KBM-7 (cell line): Measurements from ENCODE around the gene AFMID.

Source experiments
- DNase-seq: peaks from one replicate; pipeline ENCODE4 v3.0.0-alpha.2; 2015
- in situ Hi-C: fragments of 300-500 bp; cut with MboI; formaldehyde crosslinking; loops from 2 replicates; pipeline ENCODE4 v1.14.3; 2020; ENCODE audit warnings: low sequenced_read_pairs, low pct_unique_long_range_greater_than_20kb, mixed read lengths

Gene AFMID

DNA sequence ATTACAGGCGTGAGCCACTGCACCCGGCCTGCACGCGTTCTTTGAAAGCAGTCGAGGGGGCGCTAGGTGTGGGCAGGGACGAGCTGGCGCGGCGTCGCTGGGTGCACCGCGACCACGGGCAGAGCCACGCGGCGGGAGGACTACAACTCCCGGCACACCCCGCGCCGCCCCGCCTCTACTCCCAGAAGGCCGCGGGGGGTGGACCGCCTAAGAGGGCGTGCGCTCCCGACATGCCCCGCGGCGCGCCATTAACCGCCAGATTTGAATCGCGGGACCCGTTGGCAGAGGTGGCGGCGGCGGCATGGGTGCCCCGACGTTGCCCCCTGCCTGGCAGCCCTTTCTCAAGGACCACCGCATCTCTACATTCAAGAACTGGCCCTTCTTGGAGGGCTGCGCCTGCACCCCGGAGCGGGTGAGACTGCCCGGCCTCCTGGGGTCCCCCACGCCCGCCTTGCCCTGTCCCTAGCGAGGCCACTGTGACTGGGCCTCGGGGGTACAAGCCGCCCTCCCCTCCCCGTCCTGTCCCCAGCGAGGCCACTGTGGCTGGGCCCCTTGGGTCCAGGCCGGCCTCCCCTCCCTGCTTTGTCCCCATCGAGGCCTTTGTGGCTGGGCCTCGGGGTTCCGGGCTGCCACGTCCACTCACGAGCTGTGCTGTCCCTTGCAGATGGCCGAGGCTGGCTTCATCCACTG is 27.0 kb downstream of the AFMID start, which contains the start of gene BIRC5:
Gene BIRC5 (plus strand): TSS at position 238 of the 690 bp plus-strand sequence. CDS start 64 bp downstream, at position 302.
- in situ Hi-C loops = no loop called here
- peak; percentile 88 for DNase-seq

DNA sequence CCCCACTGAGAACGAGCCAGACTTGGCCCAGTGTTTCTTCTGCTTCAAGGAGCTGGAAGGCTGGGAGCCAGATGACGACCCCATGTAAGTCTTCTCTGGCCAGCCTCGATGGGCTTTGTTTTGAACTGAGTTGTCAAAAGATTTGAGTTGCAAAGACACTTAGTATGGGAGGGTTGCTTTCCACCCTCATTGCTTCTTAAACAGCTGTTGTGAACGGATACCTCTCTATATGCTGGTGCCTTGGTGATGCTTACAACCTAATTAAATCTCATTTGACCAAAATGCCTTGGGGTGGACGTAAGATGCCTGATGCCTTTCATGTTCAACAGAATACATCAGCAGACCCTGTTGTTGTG is 27.5 kb downstream of the AFMID start:
- no peak for DNase-seq
- in situ Hi-C loops = no loop called here

DNA sequence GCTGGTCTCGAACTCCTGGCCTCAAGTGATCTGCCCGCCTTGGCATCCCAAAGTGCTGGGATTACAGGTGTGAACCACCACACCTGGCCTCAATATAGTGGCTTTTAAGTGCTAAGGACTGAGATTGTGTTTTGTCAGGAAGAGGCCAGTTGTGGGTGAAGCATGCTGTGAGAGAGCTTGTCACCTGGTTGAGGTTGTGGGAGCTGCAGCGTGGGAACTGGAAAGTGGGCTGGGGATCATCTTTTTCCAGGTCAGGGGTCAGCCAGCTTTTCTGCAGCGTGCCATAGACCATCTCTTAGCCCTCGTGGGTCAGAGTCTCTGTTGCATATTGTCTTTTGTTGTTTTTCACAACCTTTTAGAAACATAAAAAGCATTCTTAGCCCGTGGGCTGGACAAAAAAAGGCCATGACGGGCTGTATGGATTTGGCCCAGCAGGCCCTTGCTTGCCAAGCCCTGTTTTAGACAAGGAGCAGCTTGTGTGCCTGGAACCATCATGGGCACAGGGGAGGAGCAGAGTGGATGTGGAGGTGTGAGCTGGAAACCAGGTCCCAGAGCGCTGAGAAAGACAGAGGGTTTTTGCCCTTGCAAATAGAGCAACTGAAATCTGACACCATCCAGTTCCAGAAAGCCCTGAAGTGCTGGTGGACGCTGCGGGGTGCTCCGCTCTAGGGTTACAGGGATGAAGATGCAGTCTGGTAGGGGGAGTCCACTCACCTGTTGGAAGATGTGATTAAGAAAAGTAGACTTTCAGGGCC is 32.4 kb downstream of the AFMID start:
- no peak for DNase-seq
- in situ Hi-C loops = no loop called here

DNA sequence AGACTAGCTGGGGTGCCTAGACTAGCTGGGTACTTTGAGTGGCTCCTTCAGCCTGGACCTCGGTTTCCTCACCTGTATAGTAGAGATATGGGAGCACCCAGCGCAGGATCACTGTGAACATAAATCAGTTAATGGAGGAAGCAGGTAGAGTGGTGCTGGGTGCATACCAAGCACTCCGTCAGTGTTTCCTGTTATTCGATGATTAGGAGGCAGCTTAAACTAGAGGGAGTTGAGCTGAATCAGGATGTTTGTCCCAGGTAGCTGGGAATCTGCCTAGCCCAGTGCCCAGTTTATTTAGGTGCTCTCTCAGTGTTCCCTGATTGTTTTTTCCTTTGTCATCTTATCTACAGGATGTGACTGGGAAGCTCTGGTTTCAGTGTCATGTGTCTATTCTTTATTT is 35.9 kb downstream of the AFMID start:
- no peak for DNase-seq
- in situ Hi-C loops = no loop called here

DNA sequence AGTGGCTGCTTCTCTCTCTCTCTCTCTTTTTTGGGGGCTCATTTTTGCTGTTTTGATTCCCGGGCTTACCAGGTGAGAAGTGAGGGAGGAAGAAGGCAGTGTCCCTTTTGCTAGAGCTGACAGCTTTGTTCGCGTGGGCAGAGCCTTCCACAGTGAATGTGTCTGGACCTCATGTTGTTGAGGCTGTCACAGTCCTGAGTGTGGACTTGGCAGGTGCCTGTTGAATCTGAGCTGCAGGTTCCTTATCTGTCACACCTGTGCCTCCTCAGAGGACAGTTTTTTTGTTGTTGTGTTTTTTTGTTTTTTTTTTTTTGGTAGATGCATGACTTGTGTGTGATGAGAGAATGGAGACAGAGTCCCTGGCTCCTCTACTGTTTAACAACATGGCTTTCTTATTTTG is 36.6 kb downstream of the AFMID start:
- no peak for DNase-seq
- in situ Hi-C loops = no loop called here

DNA sequence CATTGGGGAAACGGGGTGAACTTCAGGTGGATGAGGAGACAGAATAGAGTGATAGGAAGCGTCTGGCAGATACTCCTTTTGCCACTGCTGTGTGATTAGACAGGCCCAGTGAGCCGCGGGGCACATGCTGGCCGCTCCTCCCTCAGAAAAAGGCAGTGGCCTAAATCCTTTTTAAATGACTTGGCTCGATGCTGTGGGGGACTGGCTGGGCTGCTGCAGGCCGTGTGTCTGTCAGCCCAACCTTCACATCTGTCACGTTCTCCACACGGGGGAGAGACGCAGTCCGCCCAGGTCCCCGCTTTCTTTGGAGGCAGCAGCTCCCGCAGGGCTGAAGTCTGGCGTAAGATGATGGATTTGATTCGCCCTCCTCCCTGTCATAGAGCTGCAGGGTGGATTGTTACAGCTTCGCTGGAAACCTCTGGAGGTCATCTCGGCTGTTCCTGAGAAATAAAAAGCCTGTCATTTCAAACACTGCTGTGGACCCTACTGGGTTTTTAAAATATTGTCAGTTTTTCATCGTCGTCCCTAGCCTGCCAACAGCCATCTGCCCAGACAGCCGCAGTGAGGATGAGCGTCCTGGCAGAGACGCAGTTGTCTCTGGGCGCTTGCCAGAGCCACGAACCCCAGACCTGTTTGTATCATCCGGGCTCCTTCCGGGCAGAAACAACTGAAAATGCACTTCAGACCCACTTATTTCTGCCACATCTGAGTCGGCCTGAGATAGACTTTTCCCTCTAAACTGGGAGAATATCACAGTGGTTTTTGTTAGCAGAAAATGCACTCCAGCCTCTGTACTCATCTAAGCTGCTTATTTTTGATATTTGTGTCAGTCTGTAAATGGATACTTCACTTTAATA is 37.3 kb downstream of the AFMID start:
- in situ Hi-C loops = no loop called here

DNA sequence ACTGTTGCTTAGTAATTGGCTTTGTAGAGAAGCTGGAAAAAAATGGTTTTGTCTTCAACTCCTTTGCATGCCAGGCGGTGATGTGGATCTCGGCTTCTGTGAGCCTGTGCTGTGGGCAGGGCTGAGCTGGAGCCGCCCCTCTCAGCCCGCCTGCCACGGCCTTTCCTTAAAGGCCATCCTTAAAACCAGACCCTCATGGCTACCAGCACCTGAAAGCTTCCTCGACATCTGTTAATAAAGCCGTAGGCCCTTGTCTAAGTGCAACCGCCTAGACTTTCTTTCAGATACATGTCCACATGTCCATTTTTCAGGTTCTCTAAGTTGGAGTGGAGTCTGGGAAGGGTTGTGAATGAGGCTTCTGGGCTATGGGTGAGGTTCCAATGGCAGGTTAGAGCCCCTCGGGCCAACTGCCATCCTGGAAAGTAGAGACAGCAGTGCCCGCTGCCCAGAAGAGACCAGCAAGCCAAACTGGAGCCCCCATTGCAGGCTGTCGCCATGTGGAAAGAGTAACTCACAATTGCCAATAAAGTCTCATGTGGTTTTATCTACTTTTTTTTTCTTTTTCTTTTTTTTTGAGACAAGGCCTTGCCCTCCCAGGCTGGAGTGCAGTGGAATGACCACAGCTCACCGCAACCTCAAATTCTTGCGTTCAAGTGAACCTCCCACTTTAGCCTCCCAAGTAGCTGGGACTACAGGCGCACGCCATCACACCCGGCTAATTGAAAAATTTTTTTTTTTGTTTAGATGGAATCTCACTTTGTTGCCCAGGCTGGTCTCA is 38.1 kb downstream of the AFMID start:
- in situ Hi-C loops = no loop called here
- no peak for DNase-seq

More for the DNA sequence above, 37.3 kb downstream of the AFMID start:
- no peak for DNase-seq

DNA sequence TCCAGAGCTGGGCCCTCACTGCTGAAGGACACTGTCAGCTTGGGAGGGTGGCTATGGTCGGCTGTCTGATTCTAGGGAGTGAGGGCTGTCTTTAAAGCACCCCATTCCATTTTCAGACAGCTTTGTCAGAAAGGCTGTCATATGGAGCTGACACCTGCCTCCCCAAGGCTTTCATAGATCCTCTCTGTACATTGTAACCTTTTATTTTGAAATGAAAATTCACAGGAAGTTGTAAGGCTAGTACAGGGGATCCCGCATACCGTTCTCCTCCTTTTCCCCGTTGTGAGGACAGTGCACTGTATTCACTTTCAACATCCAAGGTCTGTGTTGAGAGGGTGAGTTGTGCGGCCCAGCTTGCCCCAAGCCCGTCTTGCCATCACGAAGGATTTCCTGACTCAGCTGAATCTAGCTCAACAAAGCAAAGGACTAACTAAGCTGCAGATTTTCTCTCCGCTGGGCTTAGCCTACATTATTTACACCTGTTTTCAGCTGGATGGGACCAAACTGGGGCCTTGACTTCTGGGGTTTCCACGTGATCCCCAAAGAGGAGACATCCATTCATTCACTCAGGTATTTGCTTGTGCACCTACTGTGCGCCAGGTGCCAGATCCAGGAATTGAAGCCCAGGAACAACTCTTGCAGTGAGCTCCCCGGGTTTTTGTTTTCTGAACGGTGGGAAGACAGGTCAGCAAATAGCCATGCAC is 39.0 kb downstream of the AFMID start:
- in situ Hi-C loops = no loop called here
- no peak for DNase-seq

DNA sequence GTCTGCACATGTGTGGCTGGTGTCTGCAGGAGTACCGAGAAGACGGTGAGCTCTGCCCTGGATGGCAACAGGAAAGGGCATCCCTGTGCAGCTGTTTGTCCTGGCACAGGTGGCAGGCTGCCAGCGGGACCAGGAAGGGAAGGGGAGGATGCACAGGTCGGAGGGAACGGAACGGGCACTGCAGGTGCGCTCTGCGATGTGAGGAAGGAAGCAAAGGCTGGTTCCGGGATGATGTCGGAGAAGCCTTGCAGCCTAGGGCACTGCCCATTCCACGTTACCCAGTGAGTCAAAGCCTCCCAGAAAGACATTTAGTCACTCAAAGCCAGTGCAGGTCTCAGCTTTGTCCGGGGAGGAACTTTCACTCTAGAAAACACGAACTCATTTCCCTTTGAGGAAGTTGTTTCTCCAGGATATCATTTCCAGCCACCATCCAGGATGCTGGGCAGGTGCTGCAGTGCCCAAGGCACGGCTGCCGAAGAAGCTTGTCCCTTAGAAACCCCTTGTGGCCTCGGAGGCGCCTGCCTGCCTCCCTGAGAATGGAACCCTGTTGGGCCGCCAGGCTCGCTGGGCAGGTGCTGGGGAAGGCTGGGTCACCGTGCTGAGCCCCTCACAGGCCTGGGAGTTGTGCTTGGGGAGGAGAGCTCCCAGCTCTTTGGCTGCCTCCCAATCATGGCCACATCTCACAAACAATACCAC is 39.7 kb downstream of the AFMID start:
- peak; percentile 44 for DNase-seq
- in situ Hi-C loops = no loop called here

DNA sequence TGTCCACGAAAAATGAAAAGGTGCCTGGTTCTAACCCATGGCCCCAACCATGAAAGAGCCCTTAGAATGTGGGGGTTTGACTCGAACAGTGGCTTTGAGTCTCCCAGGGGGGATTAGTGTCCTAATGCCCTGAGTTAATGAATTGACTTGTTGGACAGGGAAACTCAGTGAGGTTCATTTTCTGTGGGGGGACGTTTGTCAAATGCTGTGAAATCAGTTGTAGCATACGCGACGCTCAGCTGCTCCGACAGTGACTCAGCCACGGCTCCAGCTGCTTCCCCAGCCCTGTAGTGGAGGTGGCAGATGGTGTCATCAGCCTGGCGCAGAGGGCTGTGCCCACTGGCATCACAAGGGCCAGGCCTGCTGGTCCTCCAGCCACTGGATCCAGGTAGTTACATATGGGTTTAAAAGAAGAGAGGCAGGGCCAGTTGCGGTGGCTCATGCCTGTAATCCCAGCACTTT is 40.3 kb downstream of the AFMID start:
- in situ Hi-C loops = no loop called here
- DNase-seq = no peak

DNA sequence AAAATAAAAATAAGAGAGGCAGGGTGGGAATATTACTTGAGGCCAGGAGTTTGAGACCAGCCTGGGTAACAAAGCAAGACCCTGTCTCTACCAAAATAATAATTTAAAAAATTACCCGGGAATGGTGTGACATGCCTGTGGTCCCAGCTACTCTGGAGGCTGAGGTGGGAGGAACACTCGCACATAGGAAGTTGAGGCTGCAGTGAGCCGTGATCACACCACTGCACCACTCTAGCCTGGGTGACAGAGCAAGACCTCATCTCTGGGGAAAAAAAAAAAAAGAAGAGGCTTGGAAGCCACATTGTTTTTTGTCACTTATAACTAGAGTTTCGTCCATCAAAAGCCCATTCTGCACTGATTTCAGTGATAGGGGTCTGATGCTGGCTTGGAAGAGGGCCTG is 41.0 kb downstream of the AFMID start:
- in situ Hi-C loops = no loop called here
- DNase-seq = no peak

DNA sequence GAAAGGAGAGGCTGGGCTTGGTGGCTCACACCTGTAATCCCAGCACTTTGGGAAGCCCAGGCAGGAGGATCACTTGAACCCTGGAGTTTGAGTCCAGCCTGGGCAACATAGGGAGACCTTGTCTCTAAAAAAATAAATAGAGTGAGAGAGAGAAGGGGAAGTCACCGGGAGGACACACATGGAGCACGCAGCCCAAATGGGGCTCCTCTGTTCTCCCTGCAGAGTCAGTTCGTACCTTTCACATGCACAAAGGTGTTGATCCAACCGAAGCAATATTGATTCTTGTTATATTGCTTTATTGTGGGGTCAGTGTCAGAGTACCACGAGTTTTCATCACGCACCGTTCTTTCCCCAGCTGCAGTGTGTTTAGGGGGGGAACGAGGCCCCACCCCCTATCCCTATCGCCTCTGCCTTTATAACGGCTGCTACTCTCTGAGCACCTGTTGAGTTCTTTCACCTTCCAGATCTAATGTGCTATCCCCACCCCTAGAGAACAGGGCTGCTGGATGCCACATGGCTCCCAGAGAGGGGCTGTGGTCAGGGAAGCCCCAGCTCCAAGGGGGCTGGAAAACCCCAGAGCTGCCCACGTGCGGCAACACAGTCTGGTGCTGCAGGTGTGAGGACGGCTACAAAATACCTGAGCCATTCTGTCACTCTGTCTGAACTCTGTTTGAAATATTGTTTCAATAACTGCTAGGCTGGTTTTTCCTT is 43.2 kb downstream of the AFMID start:
- in situ Hi-C loops = no loop called here
- DNase-seq = no peak

DNA sequence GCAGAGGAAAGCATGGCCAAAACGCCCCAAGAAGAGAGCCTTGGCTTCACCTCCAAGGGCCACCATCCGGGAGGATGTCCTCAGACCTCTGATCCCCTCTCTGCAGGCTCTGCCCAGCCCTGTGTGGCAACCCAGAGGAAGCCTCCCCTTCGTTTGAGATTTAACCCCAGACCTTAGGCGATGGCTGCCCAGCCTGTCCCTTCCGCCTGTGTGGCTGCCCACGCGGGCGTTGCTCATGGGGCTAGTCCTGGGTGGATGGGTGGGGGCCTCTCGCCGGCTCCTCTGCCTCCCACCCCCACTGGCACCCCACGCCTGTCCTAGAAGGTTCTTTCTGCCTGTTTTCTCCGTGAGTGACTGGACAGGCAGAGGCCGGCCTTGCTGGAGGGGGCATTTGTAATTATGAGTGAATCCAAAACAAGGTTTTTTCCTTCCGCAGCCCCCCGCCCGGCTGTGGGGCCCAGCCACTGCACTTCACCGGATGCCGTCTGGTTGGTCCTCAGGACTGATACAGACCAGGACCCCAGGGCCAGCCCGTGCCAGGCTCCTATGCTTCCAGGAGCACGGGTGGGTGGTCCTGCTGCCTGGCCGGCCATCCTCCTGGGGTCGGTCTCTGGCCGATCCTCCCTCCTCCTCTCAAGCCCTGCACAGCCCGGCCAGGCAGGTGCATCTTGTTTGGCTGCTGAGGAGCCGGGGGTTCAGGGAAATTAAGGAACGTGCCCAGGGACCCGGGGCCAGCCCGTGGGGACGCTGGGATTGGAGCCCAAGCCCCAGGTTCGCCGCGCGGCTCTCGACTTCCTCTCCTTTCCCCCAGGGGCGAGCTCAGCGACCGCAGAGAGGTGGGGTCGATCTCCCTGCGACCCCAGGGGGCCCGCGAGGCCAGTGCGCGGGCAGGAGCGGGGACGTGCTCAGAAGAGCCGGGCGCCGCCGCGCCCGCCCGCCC is 44.1 kb downstream of the AFMID start, which contains the start of gene TMEM235:
Gene TMEM235 (plus strand): TSS at position 636 of the 940 bp plus-strand sequence. CDS start 393 bp downstream, outside the sequence.
- in situ Hi-C loops = no loop called here
- DNase-seq = no peak

DNA sequence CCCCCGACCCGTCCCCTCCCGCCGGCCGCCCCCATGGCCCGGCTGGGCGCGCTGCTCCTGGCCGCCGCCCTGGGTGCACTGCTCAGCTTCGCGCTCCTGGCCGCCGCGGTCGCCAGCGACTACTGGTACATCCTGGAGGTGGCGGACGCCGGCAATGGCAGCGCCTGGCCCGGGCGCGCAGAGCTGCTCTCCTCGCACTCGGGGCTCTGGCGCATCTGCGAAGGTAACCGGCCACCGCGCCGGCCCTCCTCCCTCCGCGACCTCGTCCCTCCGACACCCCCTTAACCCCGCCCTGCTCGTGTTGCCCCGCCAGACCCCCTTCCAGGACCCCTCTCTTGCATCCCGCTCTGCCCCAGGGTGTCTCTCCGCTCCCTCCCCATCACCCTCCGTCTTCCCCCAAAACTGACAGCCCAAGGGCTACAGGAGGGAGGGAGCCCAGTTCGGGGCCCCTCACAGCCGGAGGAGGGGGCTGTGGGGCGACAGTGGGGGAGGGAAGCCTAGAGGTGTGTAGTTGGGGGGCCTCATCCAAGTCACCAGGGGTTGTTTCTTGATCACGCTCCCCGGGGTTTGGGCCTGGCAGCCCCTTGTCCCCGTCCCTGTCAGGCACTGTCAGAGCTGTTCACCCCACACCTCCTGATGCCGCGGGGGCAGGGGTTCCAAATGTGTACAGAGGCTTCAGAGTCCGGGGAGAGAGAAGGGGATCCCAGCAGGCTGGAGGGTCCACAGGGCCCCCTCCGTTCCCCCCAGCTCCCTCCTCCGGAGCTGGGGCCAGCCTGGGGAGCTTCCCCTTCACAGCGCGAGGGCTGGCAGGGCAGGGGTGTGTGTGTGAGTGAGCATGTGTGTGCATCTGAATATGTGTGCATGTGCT is 45.1 kb downstream of the AFMID start:
- in situ Hi-C loops = no loop called here
- no peak for DNase-seq

DNA sequence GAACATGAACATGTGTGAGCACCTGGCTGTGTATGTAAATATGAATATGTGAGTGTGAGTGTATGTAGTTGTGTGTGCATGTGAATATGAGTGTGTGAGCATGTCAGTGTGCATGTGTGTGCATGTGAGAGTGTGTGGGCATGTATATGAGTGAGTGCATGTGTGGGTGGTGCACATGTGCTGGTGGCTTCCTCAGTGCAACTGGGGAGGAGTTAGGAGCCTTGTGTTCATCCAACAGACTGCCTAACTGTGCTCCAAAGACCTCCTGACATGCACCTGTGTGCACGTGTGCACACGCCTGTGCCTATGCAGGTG is 45.7 kb downstream of the AFMID start:
- in situ Hi-C loops = no loop called here
- no peak for DNase-seq

DNA sequence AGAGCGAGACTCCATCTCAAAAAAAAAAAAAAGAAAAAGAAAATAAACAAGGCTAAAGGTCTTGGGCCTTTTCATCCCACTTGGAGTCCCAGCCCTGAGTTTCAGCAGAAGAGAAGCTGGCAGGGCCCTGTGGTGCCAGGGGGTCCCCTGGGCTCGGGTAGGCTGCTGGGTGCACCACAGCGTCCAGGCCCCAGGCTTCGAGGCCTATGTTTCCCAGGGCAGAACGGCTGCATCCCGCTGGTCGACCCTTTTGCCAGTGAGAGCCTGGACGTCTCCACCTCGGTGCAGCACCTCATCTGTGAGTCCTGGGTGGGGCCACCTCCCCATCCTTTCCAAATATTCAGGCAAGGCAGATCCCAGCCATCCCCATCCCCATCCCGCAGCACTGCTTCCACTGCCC is 46.5 kb downstream of the AFMID start:
- no peak for DNase-seq
- in situ Hi-C loops = no loop called here
